K562 (cell line): Measurements from ENCODE around the gene FES. TPM values are rescaled to one million over a fixed set of nuclear protein-coding genes. Genes with fewer than 3 reads are reported as not detected.

ENCODE experiments used
- GATAD2A ChIP-seq: fragments of 450-650 bp; IDR thresholded peaks from 2 replicates; pipeline ENCODE4 v1.6.1; 2017
- HDGF ChIP-seq: fragments of 450-650 bp; IDR thresholded peaks from 2 replicates; pipeline ENCODE4 v1.6.1; 2016
- HOMEZ ChIP-seq: fragments of 250-450 bp; sonication (Bioruptor Pico); IDR thresholded peaks from 2 replicates; pipeline ENCODE4 v1.4.0; 2020; ENCODE audit warnings: mild to moderate bottlenecking, moderate library complexity
- MYBL2 ChIP-seq, 2 experiments: fragments of 450-650 bp in 1 of 2; sonication (generic) in 1 of 2; formaldehyde crosslinking in 1 of 2; IDR thresholded peaks; 2 replicates each; pipeline versions ENCODE4 v1.6.1 to v1.8.1; 2017 to 2022; ENCODE audit warnings: borderline replicate concordance in 1 of 2, inconsistent platforms in 1 of 2, low read depth in 1 of 2, mild to moderate bottlenecking in 1 of 2, missing genetic modification reagents in 1 of 2, moderate library complexity in 1 of 2
- NFE2 ChIP-seq: IDR thresholded peaks from 2 replicates; pipeline ENCODE4 v1.6.1; 2014; ENCODE audit warnings: antibody characterized with exemption, low read depth
- POLR2B ChIP-seq: fragments of 450-650 bp; IDR thresholded peaks from 2 replicates; pipeline ENCODE4 v1.6.1; 2018; ENCODE audit warnings: low read depth; ENCODE audit not compliant: partially characterized antibody
- ZBTB43 ChIP-seq: sonication (generic); formaldehyde crosslinking; IDR thresholded peaks from 2 replicates; pipeline ENCODE4 v1.8.0; 2023; ENCODE audit warnings: mild to moderate bottlenecking, missing genetic modification reagents
- polyA plus RNA-seq, 8 experiments: library from polyadenylated mRNA; depleted of rRNA in 4 of 8; stranded (reverse) in 5 of 8; unstranded in 3 of 8; fragments of >200 nt; fragmentation: Nextera tagmentation in 2 of 8; fragmentation: Illumina TruSeq in 1 of 8; extraction: Ambion mirVana in 2 of 8; extraction: Trizol in 1 of 8; gene quantifications; 2 replicates each; pipeline versions ENCODE4 v1.2.1 to v1.2.3, GENCODE V29; 2011 to 2014; ENCODE audit warnings: inconsistent platforms in 1 of 8, missing spikeins in 1 of 8
- total RNA-seq, 7 experiments: library from RNA; depleted of rRNA in 6 of 7; stranded (reverse); fragments of >200 nt in 6 of 7; fragmentation: Illumina TruSeq in 2 of 7; extraction: Trizol in 2 of 7; gene quantifications; 2 replicates each; pipeline versions ENCODE4 v1.2.1 to v1.2.3, GENCODE V29; 2011 to 2021; ENCODE audit warnings: low replicate concordance in 1 of 7
- TF ChIP-seq, protein P1 (sequence below): fragments of 450-650 bp; IDR thresholded peaks from 2 replicates; pipeline ENCODE4 v1.6.1; 2016
- TF ChIP-seq, protein P2 (sequence below): fragments of 250-450 bp; sonication (Bioruptor Pico); IDR thresholded peaks from 2 replicates; pipeline ENCODE4 v1.4.0; 2020; ENCODE audit warnings: mild to moderate bottlenecking
- TF ChIP-seq, protein P3 (sequence below): fragments of 200-600 bp; sonication (generic); IDR thresholded peaks from one replicate; pipeline ENCODE4 v1.6.1; 2012; ENCODE audit warnings: mild to moderate bottlenecking, low read depth, low read length, inconsistent platforms

FES gene
- total and polyA plus RNA-seq, 9 of the 15 experiments (the other 6 are each of a cell fraction or from before 2014, with no cell fraction given), result 0.38 to 2.6 (median 0.82) TPM

DNA sequence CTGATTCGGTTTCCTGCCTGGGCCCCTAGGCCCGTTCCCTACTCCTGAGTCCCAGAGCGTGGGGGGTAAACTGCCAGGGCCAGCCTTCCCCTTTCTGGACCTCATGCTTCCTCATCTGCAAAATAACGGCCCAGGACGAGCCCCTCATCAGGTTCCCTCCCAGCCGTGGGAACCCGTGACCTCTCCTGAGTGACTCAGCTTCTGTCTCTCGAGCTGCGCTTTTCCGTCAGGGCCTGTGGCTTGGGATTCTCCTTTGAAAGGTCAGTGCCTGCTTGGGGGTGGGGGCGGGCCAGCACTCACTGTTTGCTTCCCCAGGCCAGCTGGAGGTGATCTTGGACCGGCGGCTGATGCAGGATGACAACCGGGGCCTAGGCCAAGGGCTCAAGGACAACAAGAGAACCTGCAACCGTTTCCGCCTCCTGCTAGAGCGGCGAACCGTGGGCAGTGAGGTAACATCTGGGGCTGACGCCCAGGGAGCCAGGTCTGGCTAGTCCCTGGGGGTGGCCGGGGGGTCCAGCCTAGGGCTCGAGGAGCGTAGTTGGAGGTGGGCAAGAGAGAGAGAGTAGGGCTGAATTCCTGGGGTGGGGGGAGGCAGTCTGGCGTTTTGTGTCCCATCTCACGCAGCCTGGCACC is 31.6 kb downstream of the FES start (continued):
- TF ChIP-seq, protein P1, sequence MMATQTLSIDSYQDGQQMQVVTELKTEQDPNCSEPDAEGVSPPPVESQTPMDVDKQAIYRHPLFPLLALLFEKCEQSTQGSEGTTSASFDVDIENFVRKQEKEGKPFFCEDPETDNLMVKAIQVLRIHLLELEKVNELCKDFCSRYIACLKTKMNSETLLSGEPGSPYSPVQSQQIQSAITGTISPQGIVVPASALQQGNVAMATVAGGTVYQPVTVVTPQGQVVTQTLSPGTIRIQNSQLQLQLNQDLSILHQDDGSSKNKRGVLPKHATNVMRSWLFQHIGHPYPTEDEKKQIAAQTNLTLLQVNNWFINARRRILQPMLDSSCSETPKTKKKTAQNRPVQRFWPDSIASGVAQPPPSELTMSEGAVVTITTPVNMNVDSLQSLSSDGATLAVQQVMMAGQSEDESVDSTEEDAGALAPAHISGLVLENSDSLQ, result peak; percentile 59
- TF ChIP-seq HOMEZ (CRISPR knock-in tag) (no peak), MYBL2 (IDR thresholded peaks at IDR 0.05; ENCODE audit: low read depth) (peak; percentile 72), MYBL2 (CRISPR knock-in tag; IDR thresholded peaks at IDR 0.05; ENCODE audit: borderline replicate concordance) (no peak), POLR2B (no peak), ZBTB43 (CRISPR knock-in tag) (no peak), GATAD2A (no peak), NFE2 (peak; percentile 90), HDGF (no peak)
- TF ChIP-seq, protein P2, sequence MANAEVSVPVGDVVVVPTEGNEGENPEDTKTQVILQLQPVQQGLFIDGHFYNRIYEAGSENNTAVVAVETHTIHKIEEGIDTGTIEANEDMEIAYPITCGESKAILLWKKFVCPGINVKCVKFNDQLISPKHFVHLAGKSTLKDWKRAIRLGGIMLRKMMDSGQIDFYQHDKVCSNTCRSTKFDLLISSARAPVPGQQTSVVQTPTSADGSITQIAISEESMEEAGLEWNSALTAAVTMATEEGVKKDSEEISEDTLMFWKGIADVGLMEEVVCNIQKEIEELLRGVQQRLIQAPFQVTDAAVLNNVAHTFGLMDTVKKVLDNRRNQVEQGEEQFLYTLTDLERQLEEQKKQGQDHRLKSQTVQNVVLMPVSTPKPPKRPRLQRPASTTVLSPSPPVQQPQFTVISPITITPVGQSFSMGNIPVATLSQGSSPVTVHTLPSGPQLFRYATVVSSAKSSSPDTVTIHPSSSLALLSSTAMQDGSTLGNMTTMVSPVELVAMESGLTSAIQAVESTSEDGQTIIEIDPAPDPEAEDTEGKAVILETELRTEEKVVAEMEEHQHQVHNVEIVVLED (CRISPR knock-in tag), result no peak
- TF ChIP-seq, protein P3, sequence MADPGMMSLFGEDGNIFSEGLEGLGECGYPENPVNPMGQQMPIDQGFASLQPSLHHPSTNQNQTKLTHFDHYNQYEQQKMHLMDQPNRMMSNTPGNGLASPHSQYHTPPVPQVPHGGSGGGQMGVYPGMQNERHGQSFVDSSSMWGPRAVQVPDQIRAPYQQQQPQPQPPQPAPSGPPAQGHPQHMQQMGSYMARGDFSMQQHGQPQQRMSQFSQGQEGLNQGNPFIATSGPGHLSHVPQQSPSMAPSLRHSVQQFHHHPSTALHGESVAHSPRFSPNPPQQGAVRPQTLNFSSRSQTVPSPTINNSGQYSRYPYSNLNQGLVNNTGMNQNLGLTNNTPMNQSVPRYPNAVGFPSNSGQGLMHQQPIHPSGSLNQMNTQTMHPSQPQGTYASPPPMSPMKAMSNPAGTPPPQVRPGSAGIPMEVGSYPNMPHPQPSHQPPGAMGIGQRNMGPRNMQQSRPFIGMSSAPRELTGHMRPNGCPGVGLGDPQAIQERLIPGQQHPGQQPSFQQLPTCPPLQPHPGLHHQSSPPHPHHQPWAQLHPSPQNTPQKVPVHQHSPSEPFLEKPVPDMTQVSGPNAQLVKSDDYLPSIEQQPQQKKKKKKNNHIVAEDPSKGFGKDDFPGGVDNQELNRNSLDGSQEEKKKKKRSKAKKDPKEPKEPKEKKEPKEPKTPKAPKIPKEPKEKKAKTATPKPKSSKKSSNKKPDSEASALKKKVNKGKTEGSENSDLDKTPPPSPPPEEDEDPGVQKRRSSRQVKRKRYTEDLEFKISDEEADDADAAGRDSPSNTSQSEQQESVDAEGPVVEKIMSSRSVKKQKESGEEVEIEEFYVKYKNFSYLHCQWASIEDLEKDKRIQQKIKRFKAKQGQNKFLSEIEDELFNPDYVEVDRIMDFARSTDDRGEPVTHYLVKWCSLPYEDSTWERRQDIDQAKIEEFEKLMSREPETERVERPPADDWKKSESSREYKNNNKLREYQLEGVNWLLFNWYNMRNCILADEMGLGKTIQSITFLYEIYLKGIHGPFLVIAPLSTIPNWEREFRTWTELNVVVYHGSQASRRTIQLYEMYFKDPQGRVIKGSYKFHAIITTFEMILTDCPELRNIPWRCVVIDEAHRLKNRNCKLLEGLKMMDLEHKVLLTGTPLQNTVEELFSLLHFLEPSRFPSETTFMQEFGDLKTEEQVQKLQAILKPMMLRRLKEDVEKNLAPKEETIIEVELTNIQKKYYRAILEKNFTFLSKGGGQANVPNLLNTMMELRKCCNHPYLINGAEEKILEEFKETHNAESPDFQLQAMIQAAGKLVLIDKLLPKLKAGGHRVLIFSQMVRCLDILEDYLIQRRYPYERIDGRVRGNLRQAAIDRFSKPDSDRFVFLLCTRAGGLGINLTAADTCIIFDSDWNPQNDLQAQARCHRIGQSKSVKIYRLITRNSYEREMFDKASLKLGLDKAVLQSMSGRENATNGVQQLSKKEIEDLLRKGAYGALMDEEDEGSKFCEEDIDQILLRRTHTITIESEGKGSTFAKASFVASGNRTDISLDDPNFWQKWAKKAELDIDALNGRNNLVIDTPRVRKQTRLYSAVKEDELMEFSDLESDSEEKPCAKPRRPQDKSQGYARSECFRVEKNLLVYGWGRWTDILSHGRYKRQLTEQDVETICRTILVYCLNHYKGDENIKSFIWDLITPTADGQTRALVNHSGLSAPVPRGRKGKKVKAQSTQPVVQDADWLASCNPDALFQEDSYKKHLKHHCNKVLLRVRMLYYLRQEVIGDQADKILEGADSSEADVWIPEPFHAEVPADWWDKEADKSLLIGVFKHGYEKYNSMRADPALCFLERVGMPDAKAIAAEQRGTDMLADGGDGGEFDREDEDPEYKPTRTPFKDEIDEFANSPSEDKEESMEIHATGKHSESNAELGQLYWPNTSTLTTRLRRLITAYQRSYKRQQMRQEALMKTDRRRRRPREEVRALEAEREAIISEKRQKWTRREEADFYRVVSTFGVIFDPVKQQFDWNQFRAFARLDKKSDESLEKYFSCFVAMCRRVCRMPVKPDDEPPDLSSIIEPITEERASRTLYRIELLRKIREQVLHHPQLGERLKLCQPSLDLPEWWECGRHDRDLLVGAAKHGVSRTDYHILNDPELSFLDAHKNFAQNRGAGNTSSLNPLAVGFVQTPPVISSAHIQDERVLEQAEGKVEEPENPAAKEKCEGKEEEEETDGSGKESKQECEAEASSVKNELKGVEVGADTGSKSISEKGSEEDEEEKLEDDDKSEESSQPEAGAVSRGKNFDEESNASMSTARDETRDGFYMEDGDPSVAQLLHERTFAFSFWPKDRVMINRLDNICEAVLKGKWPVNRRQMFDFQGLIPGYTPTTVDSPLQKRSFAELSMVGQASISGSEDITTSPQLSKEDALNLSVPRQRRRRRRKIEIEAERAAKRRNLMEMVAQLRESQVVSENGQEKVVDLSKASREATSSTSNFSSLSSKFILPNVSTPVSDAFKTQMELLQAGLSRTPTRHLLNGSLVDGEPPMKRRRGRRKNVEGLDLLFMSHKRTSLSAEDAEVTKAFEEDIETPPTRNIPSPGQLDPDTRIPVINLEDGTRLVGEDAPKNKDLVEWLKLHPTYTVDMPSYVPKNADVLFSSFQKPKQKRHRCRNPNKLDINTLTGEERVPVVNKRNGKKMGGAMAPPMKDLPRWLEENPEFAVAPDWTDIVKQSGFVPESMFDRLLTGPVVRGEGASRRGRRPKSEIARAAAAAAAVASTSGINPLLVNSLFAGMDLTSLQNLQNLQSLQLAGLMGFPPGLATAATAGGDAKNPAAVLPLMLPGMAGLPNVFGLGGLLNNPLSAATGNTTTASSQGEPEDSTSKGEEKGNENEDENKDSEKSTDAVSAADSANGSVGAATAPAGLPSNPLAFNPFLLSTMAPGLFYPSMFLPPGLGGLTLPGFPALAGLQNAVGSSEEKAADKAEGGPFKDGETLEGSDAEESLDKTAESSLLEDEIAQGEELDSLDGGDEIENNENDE, result no peak
